Hepatocyte (in vitro differentiated cells): ENCODE data around the gene OR10H3. TPM values are rescaled to one million over a fixed set of nuclear protein-coding genes. Genes with fewer than 3 reads are reported as not detected.

ENCODE experiments used
- DNase-seq: peaks from one replicate; pipeline ENCODE4 v3.0.0-alpha.2; 2016; ENCODE audit warnings: low spot score
- H2AFZ ChIP-seq: fragments of 200-600 bp; sonication (generic); 2 replicates; pipeline ENCODE4 v1.6.0; 2016; ENCODE audit warnings: antibody characterized with exemption, mild to moderate bottlenecking
- H3K27ac ChIP-seq: fragments of 200-600 bp; sonication (generic); 2 replicates; pipeline ENCODE4 v1.5.1; 2016; ENCODE audit warnings: mild to moderate bottlenecking
- H3K27me3 ChIP-seq: fragments of 200-600 bp; sonication (generic); 2 replicates; pipeline ENCODE4 v1.6.1; 2016
- H3K36me3 ChIP-seq: fragments of 200-600 bp; sonication (generic); replicated peaks from 2 replicates; pipeline ENCODE4 v1.5.1; 2016; ENCODE audit warnings: low read depth; ENCODE audit not compliant: insufficient read depth
- H3K4me1 ChIP-seq: fragments of 200-600 bp; sonication (generic); 2 replicates; pipeline ENCODE4 v1.5.1; 2016; ENCODE audit warnings: mild to moderate bottlenecking, moderate library complexity; ENCODE audit not compliant: insufficient read depth
- H3K4me2 ChIP-seq: fragments of 200-600 bp; sonication (generic); 2 replicates; pipeline ENCODE4 v1.6.0; 2016
- H3K4me3 ChIP-seq: fragments of 200-600 bp; sonication (generic); 2 replicates; pipeline ENCODE4 v1.5.1; 2016; ENCODE audit warnings: mild to moderate bottlenecking
- H3K79me2 ChIP-seq: fragments of 200-600 bp; sonication (generic); 2 replicates; pipeline ENCODE4 v1.6.0; 2017; ENCODE audit warnings: mild to moderate bottlenecking
- H3K9me2 ChIP-seq: fragments of 200-600 bp; sonication (generic); replicated peaks from 2 replicates; pipeline ENCODE4 v1.6.0; 2017; ENCODE audit warnings: mild to moderate bottlenecking; ENCODE audit not compliant: insufficient read depth
- H3K9me3 ChIP-seq: fragments of 200-600 bp; sonication (generic); 2 replicates; pipeline ENCODE4 v1.5.1; 2016; ENCODE audit warnings: low read depth, mild to moderate bottlenecking
- H4K20me1 ChIP-seq: fragments of 200-600 bp; sonication (generic); 2 replicates; pipeline ENCODE4 v1.6.0; 2016; ENCODE audit warnings: mild to moderate bottlenecking; ENCODE audit not compliant: insufficient read depth, poor library complexity, severe bottlenecking
- EZH2 ChIP-seq: fragments of 200-600 bp; sonication (generic); IDR thresholded peaks from 2 replicates; pipeline ENCODE4 v1.6.1; 2016; ENCODE audit warnings: antibody characterized with exemption, mild to moderate bottlenecking, borderline replicate concordance
- EZH2phosphoT487 ChIP-seq: fragments of 200-600 bp; sonication (generic); IDR thresholded peaks from one replicate; pipeline ENCODE4 v1.6.1; 2018; ENCODE audit warnings: antibody characterized with exemption, mild to moderate bottlenecking, low read depth, moderate library complexity; ENCODE audit not compliant: unreplicated experiment, severe bottlenecking
- WGBS: methylation state at CpG from one replicate; pipeline ENCODE4 v1.1.6; 2016; ENCODE audit warnings: low lambda C conversion rate; ENCODE audit errors: missing lambda C conversion rate; 5-methylcytosine and 5-hydroxymethylcytosine counted together
- polyA plus RNA-seq: library from polyadenylated mRNA; unstranded; fragments of >200 nt; fragmentation: Nextera tagmentation; extraction: Ambion mirVana; gene quantifications from 2 replicates; pipeline ENCODE4 v1.2.1, GENCODE V29; 2016
- total RNA-seq: library from RNA; depleted of rRNA; stranded (reverse); fragments of >200 nt; gene quantifications from 2 replicates; pipeline ENCODE4 v1.2.3, GENCODE V29; 2014
- TF ChIP-seq, protein P1 (sequence below): fragments of 200-600 bp; sonication (generic); IDR thresholded peaks from 2 replicates; pipeline ENCODE4 v1.5.1; 2016; ENCODE audit warnings: antibody characterized with exemption, mild to moderate bottlenecking; ENCODE audit not compliant: poor library complexity

OR10H3 gene
- total and polyA plus RNA-seq, 2 experiments from 2014 or later: not detected

DNA sequence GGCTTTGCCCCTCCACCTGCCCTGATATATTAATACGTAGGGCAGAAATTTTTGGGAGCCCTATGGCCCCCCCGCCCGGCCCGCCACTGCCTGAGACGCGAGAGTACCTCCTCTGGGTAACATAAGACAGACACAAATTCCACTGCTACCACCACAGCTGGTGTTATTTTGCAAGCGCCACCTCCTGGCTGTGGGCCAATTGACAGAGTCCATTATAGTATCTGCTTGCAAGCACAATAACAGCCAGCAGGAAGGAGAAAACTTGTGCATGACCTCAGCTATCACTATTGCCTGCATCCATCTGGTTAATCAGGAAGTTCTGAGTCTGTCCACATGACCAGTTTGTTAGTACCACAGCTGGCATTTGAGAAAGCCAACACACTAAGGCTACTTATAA, 35.3 kb upstream of the OR10H3 start:
- 68% methylated on average over 7 of the region's 7 CpGs for WGBS
- Histone ChIP-seq H3K4me2 (no peak overlapping the region), H3K9me2 (no peaks in the 10 kb centered on the region), H3K9me3 (no peaks in the 10 kb centered on the region), H3K36me3 (no peaks in the 10 kb centered on the region), H3K79me2 (no peaks in the 10 kb centered on the region), H3K4me1 (no peaks in the 10 kb centered on the region), H3K27ac (no peak overlapping the region), H3K4me3 (no peak overlapping the region), H4K20me1 (no peaks in the 10 kb centered on the region), H2AFZ (no peak overlapping the region), H3K27me3 (no peaks in the 10 kb centered on the region)
- TF ChIP-seq, protein P1, sequence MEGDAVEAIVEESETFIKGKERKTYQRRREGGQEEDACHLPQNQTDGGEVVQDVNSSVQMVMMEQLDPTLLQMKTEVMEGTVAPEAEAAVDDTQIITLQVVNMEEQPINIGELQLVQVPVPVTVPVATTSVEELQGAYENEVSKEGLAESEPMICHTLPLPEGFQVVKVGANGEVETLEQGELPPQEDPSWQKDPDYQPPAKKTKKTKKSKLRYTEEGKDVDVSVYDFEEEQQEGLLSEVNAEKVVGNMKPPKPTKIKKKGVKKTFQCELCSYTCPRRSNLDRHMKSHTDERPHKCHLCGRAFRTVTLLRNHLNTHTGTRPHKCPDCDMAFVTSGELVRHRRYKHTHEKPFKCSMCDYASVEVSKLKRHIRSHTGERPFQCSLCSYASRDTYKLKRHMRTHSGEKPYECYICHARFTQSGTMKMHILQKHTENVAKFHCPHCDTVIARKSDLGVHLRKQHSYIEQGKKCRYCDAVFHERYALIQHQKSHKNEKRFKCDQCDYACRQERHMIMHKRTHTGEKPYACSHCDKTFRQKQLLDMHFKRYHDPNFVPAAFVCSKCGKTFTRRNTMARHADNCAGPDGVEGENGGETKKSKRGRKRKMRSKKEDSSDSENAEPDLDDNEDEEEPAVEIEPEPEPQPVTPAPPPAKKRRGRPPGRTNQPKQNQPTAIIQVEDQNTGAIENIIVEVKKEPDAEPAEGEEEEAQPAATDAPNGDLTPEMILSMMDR: no peak
- TF ChIP-seq EZH2phosphoT487 (no peak), EZH2 (no peak)
- DNase-seq: no peak

DNA sequence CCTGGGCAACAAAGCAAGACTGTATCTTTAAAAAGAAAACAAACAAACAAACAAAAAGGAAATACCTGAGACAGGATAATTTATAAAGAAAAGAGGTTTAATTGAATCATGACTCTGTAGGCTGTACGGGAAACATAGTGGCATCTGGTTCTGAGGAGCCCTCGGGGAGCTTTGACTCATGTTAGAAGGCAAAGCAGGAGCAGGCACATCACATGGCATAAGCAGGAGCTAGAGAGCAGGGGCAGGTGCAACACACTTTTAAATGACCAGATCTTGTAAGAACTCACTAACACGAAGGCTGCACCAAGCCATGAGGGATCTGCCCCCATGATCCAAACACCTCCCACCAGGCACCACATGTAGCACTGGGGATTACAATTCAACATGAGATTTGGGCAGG, 23.1 kb upstream of the OR10H3 start:
- Histone ChIP-seq H3K4me2 (no peak overlapping the region), H3K27ac (no peak overlapping the region), H4K20me1 (no peaks in the 10 kb centered on the region), H3K4me3 (no peak overlapping the region), H3K79me2 (no peaks in the 10 kb centered on the region), H3K4me1 (no peaks in the 10 kb centered on the region), H2AFZ (no peak overlapping the region), H3K27me3 (no peaks in the 10 kb centered on the region), H3K36me3 (no peaks in the 10 kb centered on the region), H3K9me2 (no peaks in the 10 kb centered on the region), H3K9me3 (no peaks in the 10 kb centered on the region)
- TF ChIP-seq EZH2phosphoT487: no peak
- TF ChIP-seq, protein P1: no peak
- TF ChIP-seq EZH2: no peak
- 45% methylated on average over 3 of the region's 3 CpGs for WGBS
- no peak for DNase-seq

DNA sequence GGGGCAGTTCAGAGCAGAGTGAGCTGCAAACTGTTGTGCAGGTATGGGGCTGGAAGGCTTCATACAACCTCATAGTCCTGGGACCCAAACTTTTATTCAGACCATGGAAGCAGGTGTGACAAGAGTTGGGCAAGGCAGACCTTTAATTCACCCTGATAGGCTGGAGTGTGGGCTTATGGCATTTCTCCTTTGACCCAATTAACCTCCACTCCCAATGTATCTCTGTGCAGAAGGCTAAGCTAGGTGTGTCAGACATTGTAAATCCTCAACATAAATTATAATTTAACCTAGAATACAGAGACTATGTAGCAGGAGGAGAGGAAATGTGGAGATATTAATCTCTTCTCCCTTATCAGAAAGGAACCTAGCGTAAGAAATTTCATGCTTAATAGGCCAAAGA, 22.1 kb upstream of the OR10H3 start:
- Histone ChIP-seq H3K4me1 (no peaks in the 10 kb centered on the region), H3K9me2 (no peaks in the 10 kb centered on the region), H3K79me2 (no peaks in the 10 kb centered on the region), H3K4me3 (no peak overlapping the region), H3K36me3 (no peaks in the 10 kb centered on the region), H3K9me3 (no peaks in the 10 kb centered on the region), H3K27me3 (no peaks in the 10 kb centered on the region), H4K20me1 (no peaks in the 10 kb centered on the region), H3K27ac (no peak overlapping the region), H2AFZ (no peak overlapping the region), H3K4me2 (no peak overlapping the region)
- DNase-seq: no peak
- WGBS: 81% methylated on average over 1 of the region's 1 CpG
- TF ChIP-seq, protein P1: no peak
- TF ChIP-seq EZH2phosphoT487 (no peak), EZH2 (no peak)

DNA sequence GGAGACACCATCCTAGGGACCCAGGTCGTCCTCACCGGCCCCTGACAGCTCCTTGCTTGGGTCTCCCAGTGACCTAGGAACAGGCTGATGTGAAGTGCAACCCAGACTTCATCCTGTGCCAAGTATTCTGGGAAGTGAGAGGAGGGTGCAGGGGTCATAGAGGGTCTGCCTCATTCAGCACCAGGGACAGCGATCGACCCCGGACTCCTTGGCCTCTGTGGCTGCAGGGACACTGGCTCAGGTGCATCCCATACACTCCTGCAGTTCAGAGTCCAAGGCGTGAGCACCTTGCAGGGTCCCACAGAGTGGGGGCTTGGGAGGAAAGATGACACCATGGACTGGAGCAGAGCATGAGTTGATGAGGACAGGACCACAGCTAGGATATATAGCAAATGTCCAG, 20.0 kb upstream of the OR10H3 start:
- Histone ChIP-seq H3K9me2 (no peaks in the 10 kb centered on the region), H3K27ac (no peak overlapping the region), H3K9me3 (peaks cover 3% of the 10 kb centered on the region), H3K4me1 (no peaks in the 10 kb centered on the region), H3K4me3 (no peak overlapping the region), H3K79me2 (no peaks in the 10 kb centered on the region), H3K27me3 (no peaks in the 10 kb centered on the region), H3K36me3 (no peaks in the 10 kb centered on the region), H4K20me1 (no peaks in the 10 kb centered on the region), H2AFZ (no peak overlapping the region), H3K4me2 (no peak overlapping the region)
- DNase-seq: no peak
- 69% methylated on average over 6 of the region's 6 CpGs for WGBS
- TF ChIP-seq, protein P1: no peak
- TF ChIP-seq EZH2 (no peak), EZH2phosphoT487 (no peak)
